H1 (cell line): ENCODE measurements around the gene CCDC28A. TPM values are rescaled to one million over a fixed set of nuclear protein-coding genes. Genes with fewer than 3 reads are reported as not detected.

Experiments
- MAFK ChIP-seq: IDR thresholded peaks from 2 replicates; pipeline ENCODE4 v1.6.1; 2012; ENCODE audit warnings: low read depth, mild to moderate bottlenecking, improper control_type of control experiment, low read length
- POLR2A ChIP-seq, 2 experiments: IDR thresholded peaks; 1 replicate in 1 of 2; 2 replicates in 1 of 2; pipeline ENCODE4 v1.6.1; 2011; ENCODE audit warnings: low read depth in 2 of 2, low read length in 2 of 2, mild to moderate bottlenecking in 2 of 2; ENCODE audit errors: control extremely low read depth in 1 of 2
- SIRT6 ChIP-seq: IDR thresholded peaks from one replicate; pipeline ENCODE4 v1.7.1; 2012; ENCODE audit warnings: low read length, inconsistent platforms
- SP1 ChIP-seq: IDR thresholded peaks from 2 replicates; pipeline ENCODE4 v1.6.1; 2011; ENCODE audit warnings: low read depth, low read length
- polyA plus RNA-seq, 7 experiments: library from polyadenylated mRNA; depleted of rRNA in 3 of 7; stranded (reverse) in 5 of 7; unstranded in 2 of 7; fragments of >200 nt in 5 of 7; fragments of 200-250 nt in 2 of 7; gene quantifications; 1 replicate in 5 of 7; 2 replicates in 1 of 7; 4 replicates in 1 of 7; pipeline versions ENCODE4 v1.2.1 to v1.2.3, GENCODE V29; 2011 to 2013; ENCODE audit warnings: missing spikeins in 2 of 7, mixed read lengths in 2 of 7
- total RNA-seq: library from RNA; stranded (reverse); fragmentation: NEBNext Ultra II Directional; extraction: Animal tissue kit (Norgen Biotek cat#: 25700); gene quantifications from 2 replicates; pipeline ENCODE4 v1.2.1, GENCODE V29; 2021

The CCDC28A gene
- total and polyA plus RNA-seq, 2 of the 8 experiments (the other 6 are each of a cell fraction or from before 2014, with no cell fraction given): 9.6 to 12.1 TPM

- no peak for TF ChIP-seq MAFK
- TF ChIP-seq SP1: no peak
- TF ChIP-seq SIRT6: no peak
- TF ChIP-seq POLR2A (IDR thresholded peaks at IDR 0.05; ENCODE audit: control extremely low read depth in 1 of 2, low read depth in 2 of 2, low read length in 2 of 2): no peak
- TF ChIP-seq, all 59 proteins: peak for 0
Observed at GRCh38 chr6:138815221-138815620, 41.7 kb downstream of the CCDC28A start (continued).
